SK-N-SH (cell line): Measurements from ENCODE around the gene RPL19. TPM values are rescaled to one million over a fixed set of nuclear protein-coding genes. Genes with fewer than 3 reads are reported as not detected.

ENCODE experiments used
- CTCF ChIA-PET: fragments of 300-600, 350-600 bp; formaldehyde crosslinking; extraction: SDS; loops from one replicate; lab custom pipeline; 2021; lab: Yijun Ruan, JAX
- POLR2A ChIA-PET: fragments of 350-600 bp; sonication (Branson Sonifier 250); formaldehyde crosslinking; extraction: SDS; loops from one replicate; lab custom pipeline; 2020; ENCODE audit warnings: antibody characterized with exemption, inconsistent platforms; lab: Yijun Ruan, JAX
- DNase-seq: peaks from one replicate; pipeline ENCODE4 v3.0.0; 2012
- H2AFZ ChIP-seq: fragments of 200-600 bp; sonication (generic); 2 replicates; pipeline ENCODE4 v1.8.1; 2016; ENCODE audit warnings: antibody characterized with exemption, mild to moderate bottlenecking, low read depth
- H3F3A ChIP-seq: fragments of 200-600 bp; sonication (generic); replicated peaks from 2 replicates; pipeline ENCODE3; 2016; ENCODE audit warnings: antibody characterized with exemption, mild to moderate bottlenecking; ENCODE audit not compliant: insufficient read depth
- H3K27ac ChIP-seq, 2 experiments: fragments of 200-500 bp in 1 of 2; fragments of 200-600 bp in 1 of 2; sonication (Bioruptor generic) in 1 of 2; sonication (generic), shearing (Covaris generic) in 1 of 2; 2 replicates each; pipeline versions ENCODE4 v1.5.1 to v1.6.1; 2014 to 2016; ENCODE audit warnings: low read depth in 2 of 2, inconsistent platforms in 1 of 2, low read length in 1 of 2, mild to moderate bottlenecking in 1 of 2, mixed read lengths in 1 of 2
- H3K27me3 ChIP-seq: fragments of 200-600 bp; sonication (generic), shearing (Covaris generic); 2 replicates; pipeline ENCODE4 v1.6.1; 2016; ENCODE audit warnings: mixed run types; ENCODE audit not compliant: insufficient read depth
- H3K36me3 ChIP-seq, 2 experiments: fragments of 200-500 bp in 1 of 2; fragments of 200-600 bp in 1 of 2; sonication (Bioruptor generic) in 1 of 2; sonication (generic) in 1 of 2; replicated peaks in 1 of 2; 2 replicates each; pipeline versions ENCODE3 to v1.5.1; 2014 to 2016; ENCODE audit warnings: low read length in 1 of 2, mild to moderate bottlenecking in 1 of 2; ENCODE audit not compliant: insufficient read depth in 2 of 2, control insufficient read depth in 1 of 2
- H3K4me1 ChIP-seq, 2 experiments: fragments of 200-500 bp in 1 of 2; fragments of 200-600 bp in 1 of 2; sonication (Bioruptor generic) in 1 of 2; sonication (generic), shearing (Covaris generic) in 1 of 2; 2 replicates each; pipeline versions ENCODE4 v1.5.1 to v1.6.1; 2014 to 2016; ENCODE audit warnings: low read depth in 1 of 2, low read length in 1 of 2, mixed run types in 1 of 2; ENCODE audit not compliant: insufficient read depth in 2 of 2, control insufficient read depth in 1 of 2
- H3K4me2 ChIP-seq: fragments of 200-600 bp; sonication (generic), shearing (Covaris generic); 2 replicates; pipeline ENCODE4 v1.6.1; 2017; ENCODE audit warnings: mixed run types
- H3K4me3 ChIP-seq, 2 experiments: fragments of 200-500 bp in 1 of 2; fragments of 200-600 bp in 1 of 2; sonication (Bioruptor generic) in 1 of 2; sonication (generic), shearing (Covaris generic) in 1 of 2; 2 replicates each; pipeline versions ENCODE4 v1.5.1 to v1.8.1; 2014 to 2016; ENCODE audit warnings: low read depth in 2 of 2, inconsistent platforms in 1 of 2, low read length in 1 of 2, mild to moderate bottlenecking in 1 of 2, mixed read lengths in 1 of 2, moderate library complexity in 1 of 2
- H3K79me2 ChIP-seq: fragments of 200-600 bp; sonication (generic); 2 replicates; pipeline ENCODE4 v1.8.1; 2017; ENCODE audit warnings: mild to moderate bottlenecking; ENCODE audit not compliant: insufficient read depth
- H3K9ac ChIP-seq: fragments of 200-600 bp; sonication (generic); 2 replicates; pipeline ENCODE4 v1.6.1; 2017; ENCODE audit warnings: mixed run types
- H3K9me2 ChIP-seq: fragments of 200-600 bp; sonication (generic); 2 replicates; pipeline ENCODE4 v1.6.1; 2017; ENCODE audit warnings: mixed run types
- H3K9me3 ChIP-seq: fragments of 200-600 bp; sonication (generic); 2 replicates; pipeline ENCODE4 v1.6.1; 2017; ENCODE audit warnings: mixed run types, mild to moderate bottlenecking, moderate library complexity
- H4K20me1 ChIP-seq: fragments of 200-600 bp; sonication (generic); 2 replicates; pipeline ENCODE4 v1.6.1; 2017; ENCODE audit warnings: mild to moderate bottlenecking, mixed run types; ENCODE audit not compliant: insufficient read depth
- EP300 ChIP-seq, 2 experiments: IDR thresholded peaks; 2 replicates each; pipeline versions ENCODE4 v1.4.0 to v1.6.1; 2012; ENCODE audit warnings: borderline replicate concordance in 1 of 2, low read depth in 1 of 2, low read length in 1 of 2
- FOSL2 ChIP-seq: IDR thresholded peaks from 2 replicates; pipeline ENCODE4 v1.4.0; 2012; ENCODE audit warnings: low read depth, mild to moderate bottlenecking, moderate library complexity, borderline replicate concordance
- FOXJ3 ChIP-seq: sonication (generic); formaldehyde crosslinking; IDR thresholded peaks from 2 replicates; pipeline ENCODE4 v1.5.1; 2020; ENCODE audit warnings: mild to moderate bottlenecking, missing genetic modification reagents
- FOXM1 ChIP-seq: IDR thresholded peaks from 2 replicates; pipeline ENCODE4 v1.4.0; 2012; ENCODE audit warnings: low read depth, mild to moderate bottlenecking
- GABPA ChIP-seq: IDR thresholded peaks from 2 replicates; pipeline ENCODE4 v1.4.0; 2012; ENCODE audit warnings: low read depth, mild to moderate bottlenecking
- PBX3 ChIP-seq: IDR thresholded peaks from 2 replicates; pipeline ENCODE4; 2012
- POLR2AphosphoS5 ChIP-seq: IDR thresholded peaks from 2 replicates; pipeline ENCODE4 v1.6.1; 2012; ENCODE audit warnings: low read depth, low read length
- RCOR1 ChIP-seq: fragments of 150-350 bp; IDR thresholded peaks from 2 replicates; pipeline ENCODE4 v1.6.1; 2017; ENCODE audit warnings: antibody characterized with exemption, low read length
- RXRA ChIP-seq: IDR thresholded peaks from 2 replicates; pipeline ENCODE4 v1.4.0; 2012; ENCODE audit warnings: low read depth, mild to moderate bottlenecking, borderline replicate concordance
- TCF12 ChIP-seq: IDR thresholded peaks from 2 replicates; pipeline ENCODE4 v1.4.0; 2012
- USF1 ChIP-seq: IDR thresholded peaks from 2 replicates; pipeline ENCODE4 v1.4.0; 2012; ENCODE audit warnings: low read depth, borderline replicate concordance
- WGBS: methylation state at CpG from one replicate; pipeline ENCODE4 v1.1.6; 2017; ENCODE audit warnings: low lambda C conversion rate; 5-methylcytosine and 5-hydroxymethylcytosine counted together
- polyA plus RNA-seq, 3 experiments: library from polyadenylated mRNA; depleted of rRNA; stranded (reverse); fragments of >200 nt; gene quantifications; 2 replicates each; pipeline ENCODE4 v1.2.3, GENCODE V29; 2012
- TF ChIP-seq, protein P1 (sequence below): IDR thresholded peaks from 2 replicates; pipeline ENCODE4 v1.6.1; 2012; ENCODE audit warnings: mild to moderate bottlenecking, low read depth, low read length, moderate library complexity
- TF ChIP-seq, protein P2 (sequence below): IDR thresholded peaks from 2 replicates; pipeline ENCODE4 v1.4.0; 2012; ENCODE audit warnings: low read depth, borderline replicate concordance

Gene RPL19
- polyA plus RNA-seq, 1 of the 3 experiments (the other 2 are of a cell fraction), result 3,473 TPM

DNA sequence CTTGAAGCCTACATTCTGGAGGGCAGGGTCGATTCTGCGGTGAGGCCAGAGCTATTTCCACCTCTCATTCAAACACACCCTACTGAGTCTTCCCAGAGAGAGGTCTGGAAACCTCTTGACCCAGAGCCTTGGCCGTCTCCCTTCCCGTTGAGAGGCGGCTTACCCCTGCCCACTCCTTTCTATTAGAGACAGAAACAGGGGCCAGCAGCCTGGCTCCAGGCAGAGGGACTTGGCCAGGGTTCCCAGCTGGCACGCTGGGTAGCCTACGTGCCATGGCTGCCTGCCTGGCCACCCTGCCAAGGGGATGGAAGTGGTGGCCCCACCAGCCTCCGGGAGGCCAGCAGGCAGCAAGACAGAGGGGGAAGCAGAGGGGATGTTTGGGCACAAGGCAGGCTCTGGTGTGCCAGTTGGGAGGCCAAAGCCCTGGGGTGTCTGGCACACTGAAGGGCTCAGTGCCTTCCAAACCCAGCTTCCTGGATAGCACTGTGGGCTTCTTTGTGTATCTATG is 19.6 kb downstream of the RPL19 start (continued):
- TF ChIP-seq, protein P1, sequence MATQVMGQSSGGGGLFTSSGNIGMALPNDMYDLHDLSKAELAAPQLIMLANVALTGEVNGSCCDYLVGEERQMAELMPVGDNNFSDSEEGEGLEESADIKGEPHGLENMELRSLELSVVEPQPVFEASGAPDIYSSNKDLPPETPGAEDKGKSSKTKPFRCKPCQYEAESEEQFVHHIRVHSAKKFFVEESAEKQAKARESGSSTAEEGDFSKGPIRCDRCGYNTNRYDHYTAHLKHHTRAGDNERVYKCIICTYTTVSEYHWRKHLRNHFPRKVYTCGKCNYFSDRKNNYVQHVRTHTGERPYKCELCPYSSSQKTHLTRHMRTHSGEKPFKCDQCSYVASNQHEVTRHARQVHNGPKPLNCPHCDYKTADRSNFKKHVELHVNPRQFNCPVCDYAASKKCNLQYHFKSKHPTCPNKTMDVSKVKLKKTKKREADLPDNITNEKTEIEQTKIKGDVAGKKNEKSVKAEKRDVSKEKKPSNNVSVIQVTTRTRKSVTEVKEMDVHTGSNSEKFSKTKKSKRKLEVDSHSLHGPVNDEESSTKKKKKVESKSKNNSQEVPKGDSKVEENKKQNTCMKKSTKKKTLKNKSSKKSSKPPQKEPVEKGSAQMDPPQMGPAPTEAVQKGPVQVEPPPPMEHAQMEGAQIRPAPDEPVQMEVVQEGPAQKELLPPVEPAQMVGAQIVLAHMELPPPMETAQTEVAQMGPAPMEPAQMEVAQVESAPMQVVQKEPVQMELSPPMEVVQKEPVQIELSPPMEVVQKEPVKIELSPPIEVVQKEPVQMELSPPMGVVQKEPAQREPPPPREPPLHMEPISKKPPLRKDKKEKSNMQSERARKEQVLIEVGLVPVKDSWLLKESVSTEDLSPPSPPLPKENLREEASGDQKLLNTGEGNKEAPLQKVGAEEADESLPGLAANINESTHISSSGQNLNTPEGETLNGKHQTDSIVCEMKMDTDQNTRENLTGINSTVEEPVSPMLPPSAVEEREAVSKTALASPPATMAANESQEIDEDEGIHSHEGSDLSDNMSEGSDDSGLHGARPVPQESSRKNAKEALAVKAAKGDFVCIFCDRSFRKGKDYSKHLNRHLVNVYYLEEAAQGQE, result no peak
- TF ChIP-seq RXRA (no peak), EP300 (IDR thresholded peaks at IDR 0.05; ENCODE audit: borderline replicate concordance in 1 of 2, low read depth in 1 of 2, low read length in 1 of 2) (no peak), PBX3 (no peak)

DNA sequence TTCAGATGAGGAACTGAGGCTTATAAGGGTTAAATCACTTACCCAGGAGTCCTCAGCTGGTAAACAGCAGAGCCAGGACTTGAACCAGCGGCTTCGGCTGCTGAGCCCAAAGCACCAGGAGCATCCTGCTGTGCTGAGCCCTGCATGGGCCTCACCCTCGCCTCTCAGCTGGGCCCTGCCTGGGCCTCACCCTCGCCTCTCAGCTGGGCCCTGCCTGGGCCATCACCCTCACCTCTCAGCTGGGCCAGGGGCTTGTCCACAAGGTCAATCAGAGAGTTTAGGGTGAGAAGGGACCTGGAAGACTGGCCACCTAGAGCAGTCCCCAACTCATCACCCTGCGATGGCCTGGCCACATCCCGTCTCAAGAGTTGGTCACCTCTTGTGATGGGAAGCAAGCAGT is 21.5 kb downstream of the RPL19 start:
- POLR2A ChIA-PET, result no interaction called here

More for the DNA sequence above, 21.5 kb downstream of the RPL19 start:
- H3F3A ChIP-seq, result peaks cover 6% of the 10 kb centered on the region
- no peaks in the 10 kb centered on the region for H3K9me3 ChIP-seq
- no peak for DNase-seq
- no peak overlapping the region for H3K4me3 ChIP-seq
- no peaks in the 10 kb centered on the region for H3K27me3 ChIP-seq
- H3K36me3 ChIP-seq, result no peaks in the 10 kb centered on the region
- no peak overlapping the region for H2AFZ ChIP-seq
- CTCF ChIA-PET, result interaction anchor here (1.2 to 3.9 kb wide), 6 partner anchors 11 to 239 kb away, joined by 3 to 31 read pairs (median 6); no protein-coding TSS in a partner anchor
- no peak overlapping the region for H3K4me2 ChIP-seq
- H4K20me1 ChIP-seq, result no peaks in the 10 kb centered on the region
- no peaks in the 10 kb centered on the region for H3K79me2 ChIP-seq
- H3K9ac ChIP-seq, result no peak overlapping the region
- H3K9me2 ChIP-seq, result no peaks in the 10 kb centered on the region
- no peak for TF ChIP-seq FOXJ3
- no peak for TF ChIP-seq USF1
- no peak for TF ChIP-seq RCOR1
- TF ChIP-seq FOXM1, result no peak
- no peak for TF ChIP-seq POLR2AphosphoS5
- TF ChIP-seq, protein P2, sequence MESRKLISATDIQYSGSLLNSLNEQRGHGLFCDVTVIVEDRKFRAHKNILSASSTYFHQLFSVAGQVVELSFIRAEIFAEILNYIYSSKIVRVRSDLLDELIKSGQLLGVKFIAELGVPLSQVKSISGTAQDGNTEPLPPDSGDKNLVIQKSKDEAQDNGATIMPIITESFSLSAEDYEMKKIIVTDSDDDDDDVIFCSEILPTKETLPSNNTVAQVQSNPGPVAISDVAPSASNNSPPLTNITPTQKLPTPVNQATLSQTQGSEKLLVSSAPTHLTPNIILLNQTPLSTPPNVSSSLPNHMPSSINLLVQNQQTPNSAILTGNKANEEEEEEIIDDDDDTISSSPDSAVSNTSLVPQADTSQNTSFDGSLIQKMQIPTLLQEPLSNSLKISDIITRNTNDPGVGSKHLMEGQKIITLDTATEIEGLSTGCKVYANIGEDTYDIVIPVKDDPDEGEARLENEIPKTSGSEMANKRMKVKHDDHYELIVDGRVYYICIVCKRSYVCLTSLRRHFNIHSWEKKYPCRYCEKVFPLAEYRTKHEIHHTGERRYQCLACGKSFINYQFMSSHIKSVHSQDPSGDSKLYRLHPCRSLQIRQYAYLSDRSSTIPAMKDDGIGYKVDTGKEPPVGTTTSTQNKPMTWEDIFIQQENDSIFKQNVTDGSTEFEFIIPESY, result no peak
- TF ChIP-seq FOSL2, result no peak
- TF ChIP-seq GABPA, result no peak
- TF ChIP-seq TCF12, result no peak
- TF ChIP-seq, all 33 proteins: peak for 0
- 83% methylated on average over 2 of the region's 6 CpGs for WGBS
- Histone ChIP-seq H3K4me1 (peaks cover 0 to 9% of the 10 kb centered on the region in 2 experiments; a peak in 1 of 4 replicates), H3K27ac (no peak overlapping the region)
